H9 (cell line): ENCODE measurements around the gene SP3. TPM values are rescaled to one million over a fixed set of nuclear protein-coding genes. Genes with fewer than 3 reads are reported as not detected.

Source experiments
- DNase-seq: peaks from one replicate; pipeline ENCODE4 v3.0.0-alpha.2; 2017
- H2AFZ ChIP-seq: one replicate; pipeline ENCODE4 v1.6.1; 2013; ENCODE audit warnings: mild to moderate bottlenecking, low read length, control low read depth, moderate library complexity
- H2AK5ac ChIP-seq: 2 replicates; pipeline ENCODE4 v1.6.1; 2013; ENCODE audit warnings: low read length, control low read depth, mixed read lengths; ENCODE audit not compliant: insufficient read length
- H2BK120ac ChIP-seq: one replicate; pipeline ENCODE4 v1.6.1; 2013; ENCODE audit warnings: low read depth, mild to moderate bottlenecking, low read length, control low read depth, inconsistent platforms; ENCODE audit not compliant: poor library complexity, severe bottlenecking
- H2BK12ac ChIP-seq: 2 replicates; pipeline ENCODE4 v1.6.1; 2013; ENCODE audit warnings: low read length, control low read depth, mixed read lengths, low read depth; ENCODE audit not compliant: insufficient read length
- H2BK15ac ChIP-seq: 2 replicates; pipeline ENCODE4 v1.6.1; 2013; ENCODE audit warnings: low read depth, low read length, control low read depth
- H2BK20ac ChIP-seq: one replicate; pipeline ENCODE4 v1.6.1; 2013; ENCODE audit warnings: low read depth, mild to moderate bottlenecking, low read length, control low read depth, inconsistent platforms; ENCODE audit not compliant: poor library complexity, severe bottlenecking
- H2BK5ac ChIP-seq: 2 replicates; pipeline ENCODE4 v1.6.1; 2013; ENCODE audit warnings: low read length, control low read depth, mixed read lengths; ENCODE audit not compliant: insufficient read length
- H3K14ac ChIP-seq: 2 replicates; pipeline ENCODE4 v1.6.1; 2013; ENCODE audit warnings: low read length, control low read depth; ENCODE audit not compliant: insufficient read depth
- H3K18ac ChIP-seq: 2 replicates; pipeline ENCODE4 v1.6.1; 2013; ENCODE audit warnings: low read depth, mild to moderate bottlenecking, mixed read lengths, low read length, control low read depth; ENCODE audit not compliant: insufficient read length
- H3K23ac ChIP-seq: 2 replicates; pipeline ENCODE4 v1.6.1; 2013; ENCODE audit warnings: low read length, control low read depth, mixed read lengths, low read depth; ENCODE audit not compliant: insufficient read length
- H3K23me2 ChIP-seq: 2 replicates; pipeline ENCODE4 v1.6.1; 2013; ENCODE audit warnings: low read depth, mild to moderate bottlenecking, mixed read lengths, low read length, control low read depth; ENCODE audit not compliant: insufficient read length, poor library complexity, severe bottlenecking
- H3K27ac ChIP-seq: 2 replicates; pipeline ENCODE4 v1.5.1; 2013; ENCODE audit warnings: low read length, control low read depth, mixed read lengths, low read depth; ENCODE audit not compliant: insufficient read length
- H3K27me3 ChIP-seq: 2 replicates; pipeline ENCODE4 v1.6.1; 2013; ENCODE audit warnings: low read length, control low read depth, inconsistent platforms; ENCODE audit not compliant: insufficient read depth
- H3K4ac ChIP-seq: 2 replicates; pipeline ENCODE4 v1.6.1; 2013; ENCODE audit warnings: low read depth, mild to moderate bottlenecking, control low read depth, inconsistent platforms, low read length, moderate library complexity
- H3K4me1 ChIP-seq: 2 replicates; pipeline ENCODE4 v1.6.1; 2013; ENCODE audit warnings: low read length, control low read depth, inconsistent platforms; ENCODE audit not compliant: insufficient read depth
- H3K4me2 ChIP-seq: 2 replicates; pipeline ENCODE4 v1.6.1; 2013; ENCODE audit warnings: low read length, control low read depth, mixed read lengths; ENCODE audit not compliant: insufficient read length, insufficient read depth
- H3K56ac ChIP-seq: 2 replicates; pipeline ENCODE4 v1.6.1; 2013; ENCODE audit warnings: low read depth, mild to moderate bottlenecking, mixed read lengths, low read length, control low read depth; ENCODE audit not compliant: insufficient read length
- H3K79me1 ChIP-seq: 2 replicates; pipeline ENCODE4 v1.6.1; 2013; ENCODE audit warnings: low read depth, mild to moderate bottlenecking, moderate library complexity, low read length, control low read depth, inconsistent platforms; ENCODE audit not compliant: insufficient read depth, poor library complexity, severe bottlenecking
- H3K79me2 ChIP-seq: 2 replicates; pipeline ENCODE4 v1.6.1; 2013; ENCODE audit warnings: low read length, control low read depth, inconsistent platforms; ENCODE audit not compliant: insufficient read depth
- H3K9ac ChIP-seq: 2 replicates; pipeline ENCODE4 v1.6.1; 2013; ENCODE audit warnings: low read length, control low read depth, mixed read lengths; ENCODE audit not compliant: insufficient read length; ENCODE audit errors: extremely low read depth
- H3K9me3 ChIP-seq: one replicate; pipeline ENCODE4 v1.6.1; 2013; ENCODE audit warnings: low read depth, low read length, inconsistent platforms; ENCODE audit not compliant: control insufficient read depth
- H3T11ph ChIP-seq: one replicate; pipeline ENCODE4 v1.6.1; 2013; ENCODE audit warnings: mild to moderate bottlenecking, low read length, control low read depth, inconsistent platforms
- H4K20me1 ChIP-seq: one replicate; pipeline ENCODE4 v1.6.1; 2013; ENCODE audit not compliant: control insufficient read depth, insufficient read length, insufficient read depth
- H4K5ac ChIP-seq: 2 replicates; pipeline ENCODE4 v1.6.1; 2013; ENCODE audit warnings: low read depth, mild to moderate bottlenecking, mixed read lengths, low read length, control low read depth; ENCODE audit not compliant: insufficient read length
- H4K8ac ChIP-seq: replicated peaks from 2 replicates; pipeline ENCODE4 v1.6.1; 2013; ENCODE audit warnings: low read length, control low read depth, mixed read lengths, low read depth; ENCODE audit not compliant: insufficient read length
- H4K91ac ChIP-seq: 2 replicates; pipeline ENCODE4 v1.6.1; 2013; ENCODE audit warnings: low read depth, mild to moderate bottlenecking, moderate library complexity, mixed read lengths, low read length, control low read depth; ENCODE audit not compliant: insufficient read length
- H3K27ac Mint-ChIP-seq, 3 experiments: 2 replicates in 2 of 3; 3 replicates in 1 of 3; pipeline ENCODE4 v1.8.0; 2020 to 2021; ENCODE audit warnings: mixed read lengths in 3 of 3, mild to moderate bottlenecking in 1 of 3, moderate library complexity in 1 of 3
- H3K27me3 Mint-ChIP-seq: 2 replicates; pipeline ENCODE4 v1.8.0; 2021; ENCODE audit warnings: low read depth, mild to moderate bottlenecking, moderate library complexity, mixed read lengths
- H3K36me3 Mint-ChIP-seq, 3 experiments: 2 replicates in 2 of 3; 3 replicates in 1 of 3; pipeline ENCODE4 v1.8.0; 2020 to 2021; ENCODE audit warnings: low read depth in 3 of 3, mixed read lengths in 3 of 3; ENCODE audit not compliant: insufficient read depth in 1 of 3
- H3K4me1 Mint-ChIP-seq, 2 experiments: 2 replicates each; pipeline ENCODE4 v1.8.0; 2020; ENCODE audit warnings: mixed read lengths in 2 of 2
- H3K4me3 Mint-ChIP-seq, 2 experiments: 2 replicates in 1 of 2; 3 replicates in 1 of 2; pipeline ENCODE4 v1.8.0; 2020 to 2021; ENCODE audit warnings: mild to moderate bottlenecking in 2 of 2, mixed read lengths in 2 of 2, moderate library complexity in 1 of 2
- H3K9me3 Mint-ChIP-seq, 2 experiments: 2 replicates in 1 of 2; 3 replicates in 1 of 2; pipeline ENCODE4 v1.8.0; 2020; ENCODE audit warnings: mild to moderate bottlenecking in 2 of 2, mixed read lengths in 2 of 2, moderate library complexity in 1 of 2
- WGBS: extraction: QIAGEN DNeasy Blood & Tissue Kit; methylation state at CpG from one replicate; pipeline ENCODE4 v1.1.7; 2013; ENCODE audit warnings: missing lambda C conversion rate, low lambda C conversion rate, mixed read lengths; ENCODE audit not compliant: insufficient read length; ENCODE audit errors: extremely low coverage; 5-methylcytosine and 5-hydroxymethylcytosine counted together
- total RNA-seq: library from RNA; stranded (reverse); gene quantifications from 2 replicates; pipeline ENCODE4 v1.2.1, GENCODE V29; 2021
- TF ChIP-seq, protein P1 (sequence below): fragments of 200-600 bp; sonication (generic); conservative IDR thresholded peaks from 3 replicates; pipeline ENCODE4 v1.8.0; 2021; ENCODE audit warnings: antibody characterized with exemption, mild to moderate bottlenecking

Gene SP3
- total RNA-seq, 1 experiment from 2014 or later: 86.3 TPM

DNA sequence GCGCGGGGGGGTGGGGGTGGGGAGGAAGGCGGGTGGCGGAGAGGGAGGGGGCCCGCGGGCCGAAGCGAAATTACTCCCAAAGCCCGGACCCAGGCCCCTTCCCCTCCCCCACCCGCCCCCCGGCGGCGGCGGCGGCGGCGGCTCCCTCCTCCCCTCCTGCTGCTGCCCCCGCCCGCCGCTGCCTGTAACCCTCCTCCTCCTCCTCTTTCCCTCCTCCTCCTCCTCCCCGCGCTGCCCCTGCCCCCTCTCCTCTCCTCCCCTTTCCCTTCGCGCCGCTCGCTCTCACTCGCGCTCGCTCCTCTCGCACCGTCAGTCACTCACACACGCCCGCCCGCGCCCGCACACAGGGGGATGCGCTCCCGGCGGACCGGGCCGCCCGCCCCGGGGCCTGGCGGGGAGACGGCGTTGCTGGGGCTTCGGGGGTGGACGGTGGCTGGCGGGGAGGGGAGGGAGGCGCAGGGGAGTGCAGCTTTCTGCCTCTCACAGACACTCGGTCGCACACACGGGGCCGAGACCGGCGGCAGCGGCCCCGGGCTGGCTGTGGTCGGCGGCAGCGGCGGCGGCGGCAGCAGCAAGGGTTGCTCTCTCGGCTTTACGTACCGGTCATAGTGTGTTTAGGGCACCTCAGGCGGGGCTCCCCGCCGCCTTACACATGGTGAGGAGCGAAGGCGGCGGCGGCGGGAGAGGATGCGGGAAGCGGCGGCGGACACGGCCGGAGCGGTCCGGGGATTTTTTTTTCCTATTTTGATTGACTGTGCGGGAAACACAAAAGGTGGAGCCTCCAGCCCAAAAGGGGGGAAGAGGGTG lies 405 bp downstream of the SP3 start:
- WGBS: no CpG with 5 or more reads among the region's 84 CpGs
- H3K4me1 Mint-ChIP-seq: peaks cover 32 to 50% of the 10 kb centered on the region in 2 experiments

More for the DNA sequence above, 405 bp downstream of the SP3 start:
- Mint-ChIP-seq H3K27ac (peak overlapping the region; percentile 96 to 100 (median 99)), H3K4me3 (peak overlapping the region; percentile 95 to 97), H3K36me3 (peaks cover 20 to 34% (median 20%) of the 10 kb centered on the region in 3 experiments), H3K27me3 (no peaks in the 10 kb centered on the region), H3K9me3 (peaks cover 0 to 6% of the 10 kb centered on the region in 2 experiments; a peak in 1 of 5 replicates)
- Histone ChIP-seq H3K4me2 (peak overlapping the region; percentile 50), H3K56ac (no peak overlapping the region), H2BK5ac (peak overlapping the region; percentile 8), H3K4me1 (peaks cover 3% of the 10 kb centered on the region; the same call in 1 of the 2 replicates), H3K27me3 (no peaks in the 10 kb centered on the region), H3K23me2 (peaks cover 6% of the 10 kb centered on the region), H3K18ac (peak overlapping the region; percentile 89), H2BK20ac (no peak overlapping the region), H3K23ac (no peak overlapping the region), H2BK120ac (no peak overlapping the region), H3K27ac (peak overlapping the region; percentile 27), H4K20me1 (no peaks in the 10 kb centered on the region), H3K9me3 (no peaks in the 10 kb centered on the region), H4K8ac (no peak overlapping the region), H3K79me1 (no peaks in the 10 kb centered on the region), H3K4ac (no peak overlapping the region; the same call in 1 of the 2 replicates), H3K14ac (peak overlapping the region; percentile 97), H3K79me2 (peaks cover 26% of the 10 kb centered on the region), H4K5ac (no peak overlapping the region), H3K9ac (peak overlapping the region; percentile 87), H2BK12ac (no peak overlapping the region), H3T11ph (no peak overlapping the region), H2AK5ac (no peak overlapping the region), H4K91ac (no peak overlapping the region), H2BK15ac (no peak overlapping the region), H2AFZ (no peak overlapping the region)
- TF ChIP-seq, protein P1, sequence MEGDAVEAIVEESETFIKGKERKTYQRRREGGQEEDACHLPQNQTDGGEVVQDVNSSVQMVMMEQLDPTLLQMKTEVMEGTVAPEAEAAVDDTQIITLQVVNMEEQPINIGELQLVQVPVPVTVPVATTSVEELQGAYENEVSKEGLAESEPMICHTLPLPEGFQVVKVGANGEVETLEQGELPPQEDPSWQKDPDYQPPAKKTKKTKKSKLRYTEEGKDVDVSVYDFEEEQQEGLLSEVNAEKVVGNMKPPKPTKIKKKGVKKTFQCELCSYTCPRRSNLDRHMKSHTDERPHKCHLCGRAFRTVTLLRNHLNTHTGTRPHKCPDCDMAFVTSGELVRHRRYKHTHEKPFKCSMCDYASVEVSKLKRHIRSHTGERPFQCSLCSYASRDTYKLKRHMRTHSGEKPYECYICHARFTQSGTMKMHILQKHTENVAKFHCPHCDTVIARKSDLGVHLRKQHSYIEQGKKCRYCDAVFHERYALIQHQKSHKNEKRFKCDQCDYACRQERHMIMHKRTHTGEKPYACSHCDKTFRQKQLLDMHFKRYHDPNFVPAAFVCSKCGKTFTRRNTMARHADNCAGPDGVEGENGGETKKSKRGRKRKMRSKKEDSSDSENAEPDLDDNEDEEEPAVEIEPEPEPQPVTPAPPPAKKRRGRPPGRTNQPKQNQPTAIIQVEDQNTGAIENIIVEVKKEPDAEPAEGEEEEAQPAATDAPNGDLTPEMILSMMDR: no peak
- DNase-seq: peak; percentile 83
